ENCODE measurements around the gene FAM222A. TPM values are rescaled to one million over a fixed set of nuclear protein-coding genes. Genes with fewer than 3 reads are reported as not detected.

FAM222A gene
- total RNA-seq, 1 experiment from 2014 or later, result 3.7 TPM

GRCh38 chr12:109705291-109705690 lies 8.3 kb upstream of the FAM222A start:
- TF ChIP-seq, protein P1, sequence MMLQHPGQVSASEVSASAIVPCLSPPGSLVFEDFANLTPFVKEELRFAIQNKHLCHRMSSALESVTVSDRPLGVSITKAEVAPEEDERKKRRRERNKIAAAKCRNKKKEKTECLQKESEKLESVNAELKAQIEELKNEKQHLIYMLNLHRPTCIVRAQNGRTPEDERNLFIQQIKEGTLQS (IDR thresholded peaks at IDR 0.05), result no peak
- TF ChIP-seq TCF7L2 (IDR thresholded peaks at IDR 0.05; ENCODE audit: borderline replicate concordance, extremely low read depth, insufficient read depth, insufficient read length) (no peak), EZH2 (IDR thresholded peaks at IDR 0.05) (no peak), SP1 (IDR thresholded peaks at IDR 0.05; ENCODE audit: low read depth) (no peak), CEBPB (IDR thresholded peaks at IDR 0.05; ENCODE audit: low read depth) (no peak), ZBTB33 (IDR thresholded peaks at IDR 0.05; ENCODE audit: extremely low read depth, insufficient replicate concordance, low read length) (no peak), POLR2A (IDR thresholded peaks at IDR 0.05; ENCODE audit: borderline replicate concordance, extremely low read depth, insufficient read depth, insufficient read length) (no peak), SIN3A (IDR thresholded peaks at IDR 0.05; ENCODE audit: low read depth) (no peak), YY1 (IDR thresholded peaks at IDR 0.05; ENCODE audit: extremely low read depth, insufficient replicate concordance, low read depth, low read length) (no peak), ZNF274 (IDR thresholded peaks at IDR 0.05; ENCODE audit: low read depth, low read length) (no peak), FOSL1 (IDR thresholded peaks at IDR 0.05; ENCODE audit: low read depth) (no peak), JUND (IDR thresholded peaks at IDR 0.05) (no peak), POLR2AphosphoS5 (IDR thresholded peaks at IDR 0.05; ENCODE audit: low read depth, low read length) (no peak), EGR1 (IDR thresholded peaks at IDR 0.05; ENCODE audit: low read depth) (no peak)
- TF ChIP-seq, protein P2, sequence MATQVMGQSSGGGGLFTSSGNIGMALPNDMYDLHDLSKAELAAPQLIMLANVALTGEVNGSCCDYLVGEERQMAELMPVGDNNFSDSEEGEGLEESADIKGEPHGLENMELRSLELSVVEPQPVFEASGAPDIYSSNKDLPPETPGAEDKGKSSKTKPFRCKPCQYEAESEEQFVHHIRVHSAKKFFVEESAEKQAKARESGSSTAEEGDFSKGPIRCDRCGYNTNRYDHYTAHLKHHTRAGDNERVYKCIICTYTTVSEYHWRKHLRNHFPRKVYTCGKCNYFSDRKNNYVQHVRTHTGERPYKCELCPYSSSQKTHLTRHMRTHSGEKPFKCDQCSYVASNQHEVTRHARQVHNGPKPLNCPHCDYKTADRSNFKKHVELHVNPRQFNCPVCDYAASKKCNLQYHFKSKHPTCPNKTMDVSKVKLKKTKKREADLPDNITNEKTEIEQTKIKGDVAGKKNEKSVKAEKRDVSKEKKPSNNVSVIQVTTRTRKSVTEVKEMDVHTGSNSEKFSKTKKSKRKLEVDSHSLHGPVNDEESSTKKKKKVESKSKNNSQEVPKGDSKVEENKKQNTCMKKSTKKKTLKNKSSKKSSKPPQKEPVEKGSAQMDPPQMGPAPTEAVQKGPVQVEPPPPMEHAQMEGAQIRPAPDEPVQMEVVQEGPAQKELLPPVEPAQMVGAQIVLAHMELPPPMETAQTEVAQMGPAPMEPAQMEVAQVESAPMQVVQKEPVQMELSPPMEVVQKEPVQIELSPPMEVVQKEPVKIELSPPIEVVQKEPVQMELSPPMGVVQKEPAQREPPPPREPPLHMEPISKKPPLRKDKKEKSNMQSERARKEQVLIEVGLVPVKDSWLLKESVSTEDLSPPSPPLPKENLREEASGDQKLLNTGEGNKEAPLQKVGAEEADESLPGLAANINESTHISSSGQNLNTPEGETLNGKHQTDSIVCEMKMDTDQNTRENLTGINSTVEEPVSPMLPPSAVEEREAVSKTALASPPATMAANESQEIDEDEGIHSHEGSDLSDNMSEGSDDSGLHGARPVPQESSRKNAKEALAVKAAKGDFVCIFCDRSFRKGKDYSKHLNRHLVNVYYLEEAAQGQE (IDR thresholded peaks at IDR 0.05; ENCODE audit: low read depth), result no peak
- ChIA-PET RAD21 (ENCODE audit: low non-redundant PET in 1 of 2, low total read pairs in 2 of 2, uncharacterized antibody in 2 of 2, unreplicated experiment in 2 of 2) (no interaction called here), CTCF (no interaction called here), POLR2A (no interaction called here)
- Histone ChIP-seq H2AFZ (ENCODE audit: low read depth, low read length, poor library complexity, severe bottlenecking) (no peak overlapping the region), H3K9ac (ENCODE audit: low read length) (no peak overlapping the region), H3K9me3 (ENCODE audit: control insufficient read depth in 1 of 2, insufficient read depth in 1 of 2, low read depth in 1 of 2, low read length in 2 of 2) (no peaks in the 10 kb centered on the region), H3K79me2 (ENCODE audit: insufficient read depth, low read length) (no peaks in the 10 kb centered on the region), H3K9me2 (ENCODE audit: insufficient read depth) (no peaks in the 10 kb centered on the region), H3K36me3 (ENCODE audit: control insufficient read depth in 1 of 2, insufficient read depth in 2 of 2, low read length in 2 of 2) (no peaks in the 10 kb centered on the region), H3K4me3 (replicated peaks in 1 of 2; ENCODE audit: low read depth in 1 of 2, low read length in 2 of 2) (no peak overlapping the region), H3K4me1 (ENCODE audit: control insufficient read depth in 1 of 2, insufficient read depth in 2 of 2, low read length in 2 of 2) (peaks cover 0 to 11% of the 10 kb centered on the region in 2 experiments; a peak in 2 of 4 replicates), H3K4me2 (ENCODE audit: low read length) (no peak overlapping the region), H3K27me3 (ENCODE audit: insufficient read depth, low read length) (no peaks in the 10 kb centered on the region), H3K27ac (ENCODE audit: low read depth, low read length) (no peak overlapping the region), H4K20me1 (ENCODE audit: insufficient read depth) (no peaks in the 10 kb centered on the region)
- no TSS peak for BruUV-seq (replicated peaks)
- intact Hi-C loops (cut with micrococcal nuclease), result no loop called here
- DNase-seq (ENCODE audit: low read depth, low spot score) (no peak), ATAC-seq (no peak)
